HG03060 (cell line): ENCODE results near the gene COA3.
A peak's percentile ranks its signal among the peaks of the same experiment; 100 is the strongest.

Experiments
- ATAC-seq: cut with Tn5 transposase; IDR thresholded peaks from one replicate; pipeline ENCODE4 v1.9.1; 2021; ENCODE audit warnings: low read depth, moderate number of reproducible peaks; ENCODE audit not compliant: unreplicated experiment

The COA3 gene, protein sequence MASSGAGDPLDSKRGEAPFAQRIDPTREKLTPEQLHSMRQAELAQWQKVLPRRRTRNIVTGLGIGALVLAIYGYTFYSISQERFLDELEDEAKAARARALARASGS

DNA sequence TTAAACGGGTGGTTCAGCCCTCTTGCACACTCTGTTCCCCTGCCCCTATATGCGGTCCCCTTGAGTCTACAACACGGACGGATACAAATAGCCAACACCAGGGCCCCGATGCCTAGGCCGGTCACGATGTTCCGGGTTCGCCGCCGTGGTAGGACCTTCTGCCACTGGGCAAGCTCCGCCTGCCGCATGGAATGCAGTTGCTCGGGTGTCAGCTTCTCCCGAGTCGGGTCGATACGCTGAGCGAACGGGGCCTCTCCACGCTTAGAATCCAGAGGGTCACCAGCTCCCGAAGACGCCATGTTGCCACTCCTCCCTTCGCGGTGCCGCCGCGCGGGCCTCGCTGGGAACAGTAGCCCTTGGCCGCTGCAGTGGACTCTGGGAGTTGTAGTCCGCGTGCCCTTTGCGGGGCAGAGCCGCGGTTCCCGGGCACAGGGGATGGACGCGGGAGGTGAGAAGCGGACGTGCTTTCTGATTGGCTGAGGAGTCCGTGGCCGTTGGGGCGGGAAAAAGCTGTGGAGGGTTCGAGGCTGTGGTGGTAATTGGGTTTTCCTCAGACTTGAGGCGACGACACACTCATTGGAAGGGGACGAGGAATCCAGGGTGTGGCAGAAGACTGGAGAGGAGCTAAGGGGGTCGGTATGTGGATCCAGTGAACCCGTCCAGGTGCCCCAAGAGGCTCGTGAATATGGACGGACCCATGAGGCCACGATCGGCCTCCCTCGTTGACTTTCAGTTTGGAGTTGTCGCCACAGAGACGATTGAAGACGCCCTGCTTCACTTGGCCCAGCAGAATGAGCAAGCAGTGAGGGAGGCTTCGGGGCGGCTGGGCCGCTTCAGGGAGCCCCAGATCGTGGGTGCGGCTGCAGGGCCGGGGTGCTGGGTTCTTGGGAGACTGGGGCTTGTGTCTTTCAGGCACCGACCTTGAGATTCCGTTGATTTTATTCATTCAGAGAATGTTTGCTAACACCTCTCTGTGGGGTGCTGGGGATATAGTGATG, at the start of gene COA3, which contains the start of gene CNTD1:
Gene COA3, minus strand, starts transcription at position 322 of the 998 bp plus-strand sequence. Its CDS starts 23 bp downstream, at position 299.
Gene CNTD1, plus strand, starts transcription at position 479 of the 998 bp plus-strand sequence. Its CDS starts 207 bp downstream, at position 686.
- no peak for ATAC-seq

DNA sequence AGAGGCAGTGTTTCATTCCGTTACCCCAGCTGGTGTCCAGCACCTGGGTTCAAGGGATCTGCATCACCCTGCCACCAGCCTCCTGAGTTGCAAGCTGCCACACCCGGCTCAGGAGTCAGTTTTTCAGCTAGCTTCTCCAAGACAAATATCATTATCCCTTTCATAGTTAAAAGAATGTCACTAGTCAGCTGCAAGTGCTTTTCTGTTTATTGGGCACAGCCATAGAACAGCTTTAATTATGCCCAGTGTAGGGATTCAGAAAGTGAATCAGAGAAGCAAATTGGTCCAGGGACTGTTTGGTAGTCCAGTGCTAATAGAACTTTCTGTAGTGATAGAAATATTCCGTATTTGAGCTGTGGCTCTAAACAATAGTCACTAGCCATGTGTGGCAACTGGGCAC, 49.6 kb upstream of the COA3 start:
- no peak for ATAC-seq

DNA sequence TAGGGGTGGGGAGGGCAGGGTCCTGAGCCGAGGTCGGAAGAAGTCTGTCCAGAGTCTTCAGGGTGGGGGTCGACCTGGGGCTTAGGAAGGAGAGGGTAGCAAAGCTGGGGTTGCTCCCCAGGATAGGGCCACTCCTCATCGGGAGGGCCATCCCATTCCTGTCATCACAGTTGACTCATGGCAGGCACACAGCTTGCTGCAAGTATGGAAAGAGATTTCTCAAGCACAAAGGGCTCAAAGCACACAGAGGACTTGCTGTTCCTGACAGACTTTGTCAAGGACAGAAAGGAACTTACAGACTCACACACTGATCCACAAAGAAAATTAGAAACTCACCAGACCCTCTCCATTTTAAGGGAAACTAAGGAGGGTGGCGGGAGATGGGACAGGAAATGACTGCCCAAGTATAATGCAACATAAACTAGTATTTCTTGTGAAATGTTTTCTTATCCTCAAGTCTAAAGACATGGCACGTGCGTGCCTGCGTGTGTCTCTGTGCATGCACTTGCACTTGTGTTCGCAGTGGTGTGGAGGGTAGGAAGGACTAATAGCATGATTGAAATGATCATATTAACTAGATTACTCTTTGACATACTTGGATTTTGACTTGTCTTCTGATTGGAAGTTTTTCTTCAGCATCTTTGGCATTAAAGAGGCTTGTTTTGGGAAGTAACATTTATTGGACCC, 48.2 kb upstream of the COA3 start:
- ATAC-seq = no peak

DNA sequence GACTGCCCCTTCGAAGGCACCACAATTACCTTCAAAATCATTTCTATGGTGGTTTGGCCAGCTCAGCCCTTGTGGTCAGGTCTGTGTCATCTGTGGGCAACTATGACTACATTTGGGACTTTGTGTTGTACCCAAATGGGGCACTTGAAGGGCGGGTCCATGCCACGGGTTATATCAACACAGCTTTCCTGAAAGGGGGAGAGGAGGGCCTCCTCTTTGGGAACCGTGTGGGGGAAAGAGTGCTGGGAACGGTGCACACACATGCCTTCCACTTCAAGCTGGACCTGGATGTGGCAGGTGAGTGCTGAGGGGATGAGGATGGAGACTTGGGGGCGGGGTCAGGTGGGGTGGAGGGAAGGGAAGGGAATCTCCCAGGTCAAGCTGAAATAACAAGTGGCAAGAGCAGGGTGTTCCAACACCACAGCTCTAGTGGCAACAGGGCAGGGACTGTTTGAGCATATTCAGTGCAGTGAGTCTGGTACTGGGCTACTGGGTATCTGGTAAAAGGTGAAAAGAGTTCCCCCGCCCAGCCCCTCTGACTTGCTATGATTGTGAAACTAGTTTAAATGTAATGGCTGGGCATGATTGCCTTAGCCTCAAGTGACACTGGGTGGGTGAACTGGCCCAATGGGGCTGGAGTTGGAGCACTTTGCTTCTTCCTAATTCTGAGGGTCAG, 47.6 kb upstream of the COA3 start:
- no peak for ATAC-seq

DNA sequence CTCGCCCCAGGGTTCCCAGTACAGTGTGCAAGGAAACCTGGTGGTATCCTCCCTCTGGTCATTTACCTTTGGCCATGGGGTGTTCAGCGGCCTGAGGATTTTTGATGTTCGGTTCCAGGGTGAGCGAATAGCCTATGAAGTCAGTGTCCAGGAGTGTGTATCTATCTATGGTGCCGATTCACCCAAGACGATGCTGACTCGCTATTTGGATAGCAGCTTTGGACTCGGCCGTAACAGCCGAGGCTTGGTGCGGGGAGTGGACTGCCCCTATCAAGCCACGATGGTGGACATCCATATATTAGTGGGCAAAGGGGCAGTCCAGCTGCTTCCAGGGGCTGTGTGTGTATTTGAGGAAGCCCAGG, 47.0 kb upstream of the COA3 start:
- ATAC-seq = no peak

DNA sequence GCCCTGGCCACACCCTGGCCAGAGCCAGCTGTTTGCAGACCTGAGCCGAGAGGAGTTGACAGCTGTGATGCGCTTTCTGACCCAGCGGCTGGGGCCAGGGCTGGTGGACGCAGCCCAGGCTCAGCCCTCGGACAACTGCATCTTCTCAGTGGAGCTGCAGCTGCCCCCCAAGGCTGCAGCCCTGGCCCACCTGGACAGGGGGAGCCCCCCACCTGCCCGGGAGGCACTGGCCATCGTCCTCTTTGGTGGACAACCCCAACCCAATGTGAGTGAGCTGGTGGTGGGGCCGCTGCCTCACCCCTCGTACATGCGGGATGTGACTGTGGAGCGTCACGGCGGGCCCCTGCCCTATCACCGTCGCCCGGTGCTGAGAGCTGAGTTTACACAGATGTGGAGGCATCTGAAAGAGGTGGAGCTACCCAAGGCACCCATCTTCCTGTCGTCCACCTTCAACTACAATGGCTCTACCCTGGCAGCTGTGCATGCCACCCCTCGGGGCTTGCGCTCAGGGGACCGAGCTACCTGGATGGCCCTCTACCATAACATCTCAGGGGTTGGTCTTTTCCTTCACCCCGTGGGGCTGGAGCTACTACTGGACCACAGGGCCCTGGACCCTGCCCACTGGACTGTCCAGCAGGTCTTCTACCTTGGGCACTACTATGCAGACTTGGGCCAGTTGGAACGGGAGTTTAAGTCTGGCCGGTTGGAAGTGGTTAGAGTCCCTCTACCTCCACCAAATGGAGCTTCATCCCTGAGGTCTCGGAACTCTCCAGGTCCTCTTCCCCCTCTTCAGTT, 46.5 kb upstream of the COA3 start:
- no peak for ATAC-seq

DNA sequence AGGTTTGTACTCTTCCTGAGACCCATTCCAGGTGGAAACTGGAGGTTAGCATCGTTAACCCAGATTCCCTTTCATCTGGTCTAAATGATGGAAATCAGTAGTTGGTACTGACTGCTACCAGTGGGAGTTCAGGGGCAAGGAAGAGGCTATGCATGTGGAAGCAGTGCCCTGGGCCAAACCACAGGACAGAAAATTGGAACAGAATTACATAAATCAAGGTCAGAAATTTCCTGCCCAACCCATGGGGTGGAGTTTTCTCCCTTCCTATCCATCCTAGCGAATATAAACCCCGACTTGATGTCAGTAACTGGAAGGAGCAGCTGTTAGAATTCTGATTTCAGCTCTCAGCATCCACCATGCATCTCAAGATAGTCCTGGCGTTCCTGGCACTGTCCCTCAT, 45.8 kb upstream of the COA3 start, which contains the start of gene AOC2:
Gene AOC2, plus strand, starts transcription at position 310 of the 400 bp plus-strand sequence. Its CDS starts 47 bp downstream, at position 357.
- no peak for ATAC-seq

DNA sequence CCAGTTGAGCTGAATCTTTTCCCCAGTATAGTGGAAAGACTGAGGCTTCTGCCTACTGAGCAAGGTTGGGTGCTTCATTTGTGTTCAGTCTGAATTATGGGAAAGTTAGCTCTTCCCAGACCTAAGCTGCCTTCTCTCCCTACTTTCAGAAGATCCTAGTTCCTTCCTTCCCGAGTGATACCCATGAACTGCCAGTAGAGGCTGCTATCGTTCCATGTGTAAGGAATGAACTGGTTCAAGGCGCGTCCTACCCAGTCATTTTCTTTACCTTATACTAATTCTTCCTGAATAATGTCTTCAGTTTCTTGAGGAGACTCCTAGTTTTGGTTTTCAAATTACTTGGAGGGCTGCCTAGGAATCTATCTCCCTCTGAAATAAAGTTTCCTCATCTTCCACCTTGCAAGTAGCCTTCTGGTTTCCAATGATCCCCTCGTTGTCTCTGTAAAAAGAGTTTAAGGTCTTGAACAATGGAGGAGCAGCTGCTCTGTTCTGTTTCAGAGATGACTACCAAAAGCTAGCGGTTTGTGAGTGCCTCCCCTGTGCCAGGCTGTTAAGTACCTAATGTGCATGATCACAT, 44.9 kb upstream of the COA3 start:
- ATAC-seq = no peak

DNA sequence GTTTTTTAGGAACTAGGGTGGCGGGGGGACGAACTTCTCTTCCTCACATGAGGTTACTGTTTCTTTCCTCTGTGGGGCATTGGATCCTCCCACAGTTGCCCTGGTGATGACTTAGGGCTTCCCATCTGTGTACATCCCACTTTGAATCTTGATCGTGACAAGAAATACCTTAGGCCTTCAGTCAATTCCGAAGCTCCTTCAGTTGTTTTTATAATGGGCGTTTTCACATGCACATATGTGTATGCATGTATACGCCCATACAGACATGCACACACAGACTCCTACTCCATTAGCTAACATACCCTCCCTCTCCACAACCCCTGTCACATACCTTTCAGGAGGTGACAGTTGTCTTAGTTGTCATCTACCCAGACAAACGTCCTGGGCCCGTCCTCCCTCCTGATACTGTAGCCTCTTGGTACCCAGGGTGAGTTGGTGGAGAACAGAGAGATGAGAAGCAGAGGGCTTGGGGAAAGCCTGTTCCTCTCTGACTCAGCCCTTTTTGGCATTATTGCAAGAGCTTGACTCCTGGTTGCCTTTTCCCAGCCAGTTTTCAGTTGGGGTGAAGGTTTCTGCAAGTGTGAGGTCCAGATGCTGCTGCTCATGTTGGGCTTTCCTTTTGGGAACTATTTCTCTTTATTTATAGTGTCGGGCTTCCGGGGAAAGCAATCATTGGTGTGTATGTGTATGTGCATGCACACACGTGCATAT, 43.6 kb upstream of the COA3 start:
- no peak for ATAC-seq

DNA sequence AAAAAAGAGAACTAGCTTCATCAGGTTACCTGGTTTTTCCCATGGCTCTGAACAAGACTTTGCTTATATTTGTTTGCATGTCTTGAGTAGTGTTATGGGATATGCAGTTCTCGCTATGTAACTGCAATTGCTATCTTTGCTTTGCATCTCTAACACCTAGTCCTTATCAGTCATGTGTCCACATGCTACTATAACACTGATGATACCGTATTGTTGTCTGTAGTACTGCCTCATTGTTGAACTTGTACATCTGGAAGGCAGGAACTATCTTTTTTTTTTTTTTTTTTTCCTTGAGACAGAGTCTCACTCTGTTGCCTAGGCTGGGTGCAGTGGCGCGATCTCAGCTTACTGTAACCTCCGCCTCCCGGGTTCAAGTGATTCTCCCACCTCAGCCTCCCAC, 37.2 kb upstream of the COA3 start:
- no peak for ATAC-seq

DNA sequence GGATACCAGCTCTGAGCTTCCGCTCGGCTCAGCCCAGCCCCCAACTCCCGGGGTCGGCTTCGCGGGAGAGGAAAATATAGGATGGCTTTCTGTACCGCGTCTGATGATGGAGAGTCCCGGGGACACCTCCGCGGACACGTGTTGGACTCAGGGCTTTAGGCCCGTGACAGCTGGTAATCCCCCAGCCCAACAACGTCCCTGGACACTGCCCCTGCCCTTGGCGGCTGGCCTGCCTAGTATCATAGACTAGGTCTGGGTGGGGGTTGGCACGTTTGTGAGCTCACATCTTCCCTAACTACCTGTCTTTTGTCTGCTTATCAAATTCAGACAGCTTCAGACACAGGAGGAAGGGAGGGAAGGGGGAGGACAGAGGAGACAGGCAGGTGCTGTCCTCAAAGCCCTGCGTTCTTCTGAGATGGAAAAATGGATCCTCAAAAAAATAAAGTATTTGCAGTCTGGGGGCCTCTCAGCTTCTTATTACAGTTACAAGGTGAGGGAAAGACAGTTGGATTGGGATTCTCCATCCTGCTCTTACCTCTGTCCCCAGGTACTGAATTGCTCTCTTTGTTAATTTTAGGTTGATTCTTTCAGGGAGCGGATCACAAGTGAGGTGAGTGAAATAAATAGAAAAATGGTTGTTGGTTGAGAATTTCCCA, 35.4 kb upstream of the COA3 start:
- ATAC-seq = no peak

DNA sequence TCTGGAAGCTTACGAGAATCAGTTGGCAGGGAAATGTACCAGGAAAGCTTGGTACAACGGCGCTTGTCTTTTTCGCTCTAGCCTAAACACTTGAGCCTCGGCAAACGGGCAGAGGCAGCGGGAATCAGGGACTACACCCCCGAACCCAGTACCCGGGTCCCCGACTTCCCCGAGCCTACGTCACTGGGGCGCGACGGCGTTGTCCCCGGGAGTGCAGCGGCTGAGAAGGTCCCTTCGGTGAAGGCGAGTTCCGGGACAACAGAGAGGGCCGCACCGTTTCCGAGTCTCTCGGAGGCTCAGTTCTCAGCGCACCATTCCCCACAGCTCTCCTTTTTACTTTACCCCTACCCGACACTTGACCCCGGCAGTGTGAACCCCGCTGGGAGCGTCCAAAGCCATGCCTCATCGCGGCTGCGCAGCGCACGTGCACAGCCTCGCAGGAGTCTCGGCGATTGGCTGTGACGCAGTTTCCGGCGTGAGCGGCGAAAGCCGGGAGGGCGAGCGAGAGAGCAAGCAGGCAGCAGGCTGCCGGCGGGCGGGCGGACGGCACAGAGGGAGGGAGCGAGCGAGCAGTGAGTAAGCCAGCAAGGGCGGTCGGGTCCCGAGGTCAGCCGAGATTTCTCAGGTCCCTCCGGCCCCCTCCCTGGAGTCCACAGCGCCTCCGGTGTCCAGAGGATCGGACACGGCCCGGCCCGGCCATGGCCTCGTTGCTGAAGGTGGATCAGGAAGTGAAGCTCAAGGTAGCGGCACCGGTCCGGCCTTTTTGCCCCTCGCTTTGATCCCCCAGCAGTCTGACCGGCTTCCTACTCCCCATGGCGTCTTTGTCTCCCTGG, 34.6 kb upstream of the COA3 start, which contains the start of gene PSME3:
Gene PSME3, plus strand, starts transcription at position 464 of the 833 bp plus-strand sequence. Its CDS starts 235 bp downstream, at position 699.
- peak; percentile 82 for ATAC-seq

DNA sequence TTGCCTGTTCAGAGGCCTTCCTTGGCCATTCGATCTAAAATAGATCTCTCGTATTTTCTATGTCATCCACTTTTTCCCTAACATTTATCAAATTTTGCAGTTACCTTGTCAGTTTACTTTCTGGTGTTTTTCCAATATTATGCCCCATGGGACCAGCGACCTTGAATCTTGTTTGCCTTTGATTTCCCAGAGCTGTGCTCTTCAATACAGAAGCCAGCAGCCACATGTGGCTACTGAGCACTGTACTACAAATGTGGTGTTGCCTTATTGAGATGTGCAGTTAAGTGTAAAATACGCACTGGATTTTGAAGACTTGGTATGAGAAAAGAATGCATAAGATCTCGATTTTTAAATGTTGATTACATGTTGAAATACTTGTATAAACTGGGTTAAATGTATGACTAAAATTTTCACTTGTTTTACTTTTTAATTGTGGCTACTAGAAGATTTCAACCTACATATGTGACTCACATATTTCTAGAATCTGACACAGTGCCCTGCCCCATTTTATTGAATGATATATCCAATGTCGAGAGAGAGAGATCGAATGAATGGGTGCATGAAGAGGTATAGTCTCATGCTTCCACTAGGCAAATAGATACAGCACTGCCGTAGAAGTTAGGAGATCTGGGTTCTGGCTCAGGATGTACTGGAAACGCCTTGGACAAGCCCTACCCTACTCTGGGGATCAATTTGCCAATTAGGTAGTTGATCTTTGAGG, 33.9 kb upstream of the COA3 start:
- no peak for ATAC-seq

DNA sequence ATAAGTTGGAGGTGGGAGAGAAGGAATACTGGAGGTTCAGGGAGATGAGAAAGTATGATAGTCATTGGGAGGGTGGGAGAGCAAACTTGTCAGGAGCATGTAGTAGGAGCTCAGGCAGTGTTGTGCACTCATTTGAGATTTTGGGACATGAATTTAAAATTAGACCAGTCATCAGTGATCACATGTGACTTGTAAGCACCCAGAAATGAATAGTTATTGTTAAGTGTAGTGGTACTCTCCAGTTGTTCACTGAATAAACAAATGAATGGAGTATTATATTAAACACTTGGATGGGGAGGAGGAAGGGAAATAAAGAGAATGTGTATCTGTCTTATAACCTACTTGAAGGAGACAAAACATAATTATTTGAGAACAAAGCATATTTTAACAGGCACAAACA, 32.5 kb upstream of the COA3 start:
- no peak for ATAC-seq

DNA sequence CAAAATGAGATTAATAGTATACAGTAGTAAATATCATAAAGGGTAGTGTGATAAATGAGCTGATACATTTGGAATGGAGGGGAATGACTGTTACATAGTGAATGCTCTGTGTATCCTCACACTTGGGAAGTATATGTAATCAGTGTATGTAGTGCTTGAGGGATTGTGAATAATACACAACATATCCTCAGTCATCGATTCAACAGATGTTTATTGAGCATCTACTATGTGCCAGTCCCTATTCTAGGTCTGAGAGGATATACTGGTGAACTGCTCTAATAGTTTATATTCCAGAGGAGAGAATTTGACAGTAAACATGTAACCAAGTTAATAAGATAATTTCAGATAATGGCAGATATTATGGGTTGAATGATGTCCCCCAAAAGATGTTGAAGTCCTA, 29.0 kb upstream of the COA3 start:
- no peak for ATAC-seq

DNA sequence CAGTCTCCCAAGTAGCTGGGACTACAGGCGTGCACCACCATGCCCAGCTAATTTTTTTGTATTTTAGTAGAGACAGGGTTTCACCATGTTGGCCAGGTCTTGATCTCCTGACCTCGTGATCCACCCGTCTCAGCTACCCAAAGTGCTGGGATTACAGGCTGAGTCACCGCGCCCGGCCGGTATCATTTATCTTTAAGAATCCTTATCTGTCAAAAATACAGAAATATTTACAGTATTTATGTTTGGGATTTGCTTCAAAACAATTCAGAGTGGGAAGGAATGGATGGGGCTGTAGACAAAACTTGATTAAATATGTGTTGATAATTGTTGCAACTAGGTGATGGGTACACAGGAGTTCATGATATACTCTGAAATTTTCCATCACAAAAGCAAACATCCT, 22.7 kb upstream of the COA3 start:
- ATAC-seq = no peak
